HepG2 (cell line): ENCODE measurements around the gene FIBP. TPM values are rescaled to one million over a fixed set of nuclear protein-coding genes. Genes with fewer than 3 reads are reported as not detected.
A peak's percentile ranks its signal among the peaks of the same experiment; 100 is the strongest.

Experiments
- ATAC-seq: fragments of 200-7000 bp; cut with Tn5 transposase; 3 replicates; pipeline ENCODE4 v1.9.1; 2020; ENCODE audit warnings: mild to moderate bottlenecking, moderate library complexity
- BruUV-seq: library from RNA; stranded (reverse); fragments of 400-500 nt; replicated peaks from 2 replicates; lab custom pipeline; 2021; lab: Mats Ljungman, UMichigan
- CTCF ChIA-PET: fragments of 300-600 bp; formaldehyde crosslinking; extraction: SDS; loops from one replicate; lab custom pipeline; 2021; ENCODE audit warnings: low total read pairs, inconsistent platforms, low intra/inter-chr PET ratio; lab: Yijun Ruan, JAX
- POLR2A ChIA-PET: fragments of 350-600 bp; sonication (Branson Sonifier 250); formaldehyde crosslinking; loops from one replicate; lab custom pipeline; 2020; ENCODE audit warnings: antibody characterized with exemption, inconsistent platforms; lab: Yijun Ruan, JAX
- DNase-seq: peaks from one replicate; pipeline ENCODE4 v3.0.0-alpha.2; 2015; ENCODE audit warnings: low spot score
- FAIRE-seq: peaks from 3 replicates; lab custom pipeline; 2011; peaks lifted over from hg19 to GRCh38; lab: Jason Lieb, UNC
- H2AFZ ChIP-seq: one replicate; pipeline ENCODE4 v1.6.1; 2011; ENCODE audit warnings: low read length, inconsistent platforms
- H3K27ac ChIP-seq: fragments of 300-600 bp; 3 replicates; pipeline ENCODE4 v1.8.0; 2011; ENCODE audit warnings: mixed run types, mild to moderate bottlenecking, mixed read lengths, low read length, inconsistent platforms; ENCODE audit not compliant: insufficient read depth; ENCODE audit errors: extremely low read length
- H3K27me3 ChIP-seq, 2 experiments: fragments of 200-600 bp in 1 of 2; 2 replicates in 1 of 2; 3 replicates in 1 of 2; pipeline versions ENCODE4 v1.6.0 to v1.8.0; 2011; ENCODE audit warnings: low read length in 2 of 2, mild to moderate bottlenecking in 2 of 2, moderate library complexity in 2 of 2, inconsistent platforms in 1 of 2; ENCODE audit not compliant: insufficient read depth in 2 of 2, control insufficient read depth in 1 of 2
- H3K36me3 ChIP-seq, 2 experiments: fragments of 200-600 bp in 1 of 2; replicated peaks in 1 of 2; 2 replicates in 1 of 2; 3 replicates in 1 of 2; pipeline versions ENCODE4 v1.5.1 to v1.8.0; 2011; ENCODE audit warnings: low read length in 2 of 2, inconsistent platforms in 1 of 2; ENCODE audit not compliant: insufficient read depth in 2 of 2, control insufficient read depth in 1 of 2
- H3K4me1 ChIP-seq: 2 replicates; pipeline ENCODE4 v1.5.1; 2012; ENCODE audit warnings: low read length, inconsistent platforms; ENCODE audit not compliant: insufficient read depth
- H3K4me2 ChIP-seq: 2 replicates; pipeline ENCODE4 v1.6.0; 2011; ENCODE audit warnings: low read depth, low read length, inconsistent platforms
- H3K4me3 ChIP-seq, 3 experiments: fragments of 200-600 bp in 1 of 3; sonication (generic), shearing (Covaris generic) in 1 of 3; replicated peaks in 1 of 3; 2 replicates each; pipeline ENCODE4 v1.5.1; 2011 to 2016; ENCODE audit warnings: low read length in 3 of 3, inconsistent platforms in 2 of 3, low read depth in 2 of 3, mild to moderate bottlenecking in 2 of 3, control low read depth in 1 of 3, mixed read lengths in 1 of 3; ENCODE audit not compliant: insufficient read depth in 1 of 3
- H3K79me2 ChIP-seq: one replicate; pipeline ENCODE4 v1.6.1; 2011; ENCODE audit warnings: low read length, inconsistent platforms; ENCODE audit not compliant: insufficient read depth
- H3K9ac ChIP-seq: 2 replicates; pipeline ENCODE4 v1.6.0; 2011; ENCODE audit warnings: mild to moderate bottlenecking, low read depth, low read length, inconsistent platforms; ENCODE audit not compliant: insufficient read depth
- H3K9me3 ChIP-seq: 2 replicates; pipeline ENCODE4 v1.5.1; 2012; ENCODE audit warnings: mild to moderate bottlenecking, low read length
- H4K20me1 ChIP-seq: 2 replicates; pipeline ENCODE4 v1.6.0; 2011; ENCODE audit warnings: inconsistent platforms, mild to moderate bottlenecking, low read length, moderate library complexity; ENCODE audit not compliant: insufficient read depth
- CREM ChIP-seq, 2 experiments: sonication (generic) in 1 of 2; formaldehyde crosslinking in 1 of 2; IDR thresholded peaks; 2 replicates each; pipeline versions ENCODE4 v1.4.0 to v1.6.1; 2016 to 2020; ENCODE audit warnings: antibody characterized with exemption in 1 of 2, mild to moderate bottlenecking in 1 of 2, missing genetic modification reagents in 1 of 2
- ESRRA ChIP-seq: sonication (generic); formaldehyde crosslinking; IDR thresholded peaks from 2 replicates; pipeline ENCODE4 v1.5.1; 2020; ENCODE audit warnings: mild to moderate bottlenecking, low read depth, missing genetic modification reagents
- KDM2A ChIP-seq: sonication (generic); formaldehyde crosslinking; IDR thresholded peaks from 2 replicates; pipeline ENCODE4 v1.4.0; 2020; ENCODE audit warnings: low read depth, missing genetic modification reagents, borderline replicate concordance
- KLF12 ChIP-seq: sonication (generic); formaldehyde crosslinking; IDR thresholded peaks from 2 replicates; pipeline ENCODE4 v1.4.0; 2020; ENCODE audit warnings: missing genetic modification reagents, borderline replicate concordance
- MTA1 ChIP-seq: sonication (generic); formaldehyde crosslinking; IDR thresholded peaks from 2 replicates; pipeline ENCODE4 v1.4.0; 2020; ENCODE audit warnings: missing genetic modification reagents, mild to moderate bottlenecking, borderline replicate concordance
- NONO ChIP-seq, 2 experiments: fragments of 450-650 bp in 1 of 2; sonication (generic) in 1 of 2; formaldehyde crosslinking in 1 of 2; IDR thresholded peaks in 1 of 2; conservative IDR thresholded peaks in 1 of 2; 2 replicates each; pipeline versions ENCODE4 v1.6.1 to v1.8.0; 2017 to 2022; ENCODE audit warnings: mild to moderate bottlenecking in 1 of 2, missing genetic modification reagents in 1 of 2, moderate library complexity in 1 of 2
- NR2C2 ChIP-seq: sonication (generic); formaldehyde crosslinking; IDR thresholded peaks from 2 replicates; pipeline ENCODE4 v1.4.0; 2020; ENCODE audit warnings: missing genetic modification reagents, mild to moderate bottlenecking, moderate library complexity, borderline replicate concordance
- RBM22 ChIP-seq: fragments of 200-400 bp; formaldehyde crosslinking; optimal IDR thresholded peaks from 2 replicates; pipeline ENCODE3; 2017; ENCODE audit warnings: mild to moderate bottlenecking, low read length, moderate library complexity
- ZFP41 ChIP-seq: sonication (generic); formaldehyde crosslinking; IDR thresholded peaks from 2 replicates; pipeline ENCODE4 v1.4.0; 2020; ENCODE audit warnings: mild to moderate bottlenecking, missing genetic modification reagents, borderline replicate concordance
- ZNF430 ChIP-seq: sonication (generic); formaldehyde crosslinking; IDR thresholded peaks from 2 replicates; pipeline ENCODE4 v1.9.0; 2021; ENCODE audit warnings: mild to moderate bottlenecking, missing genetic modification reagents
- ZNF572 ChIP-seq: sonication (generic); formaldehyde crosslinking; IDR thresholded peaks from 2 replicates; pipeline ENCODE4 v1.5.1; 2020; ENCODE audit warnings: mild to moderate bottlenecking, missing genetic modification reagents
- ZNF609 ChIP-seq: sonication (generic); formaldehyde crosslinking; IDR thresholded peaks from 2 replicates; pipeline ENCODE4 v1.4.0; 2020; ENCODE audit warnings: mild to moderate bottlenecking, missing genetic modification reagents, borderline replicate concordance
- ZUFSP ChIP-seq: sonication (generic); formaldehyde crosslinking; IDR thresholded peaks from 2 replicates; pipeline ENCODE4 v1.9.0; 2021; ENCODE audit warnings: missing genetic modification reagents, mild to moderate bottlenecking, borderline replicate concordance
- WGBS: methylation state at CpG from one replicate; pipeline ENCODE4 v1.1.6; 2017; ENCODE audit warnings: low lambda C conversion rate; 5-methylcytosine and 5-hydroxymethylcytosine counted together
- in situ Hi-C: cut with HindIII; loops from 2 replicates; pipeline ENCODE4 v1.10.0; 2017; ENCODE audit warnings: low pct_unique_long_range_greater_than_20kb; ENCODE audit not compliant: extremely low pct_ligation_motif_present
- intact Hi-C: fragments of 100-400 bp; cut with micrococcal nuclease; formaldehyde crosslinking; loops from one replicate; pipeline ENCODE4 v1.10.0; 2022; ENCODE audit not compliant: unreplicated experiment
- polyA plus RNA-seq, 8 experiments: library from polyadenylated mRNA; depleted of rRNA in 3 of 8; stranded (reverse) in 7 of 8; unstranded in 1 of 8; fragments of >200 nt; fragmentation: Illumina TruSeq in 4 of 8; extraction: Trizol in 4 of 8; gene quantifications; 2 replicates each; pipeline versions ENCODE4 v1.2.1 to v1.2.3, GENCODE V29; 2011 to 2016; ENCODE audit warnings: low read depth in 4 of 8, missing spikeins in 1 of 8, mixed read lengths in 1 of 8; ENCODE audit not compliant: insufficient read depth in 1 of 8
- total RNA-seq, 5 experiments: library from RNA; depleted of rRNA; stranded (reverse); fragments of >200 nt; fragmentation: Illumina TruSeq; extraction: Trizol; gene quantifications; 2 replicates each; pipeline ENCODE4 v1.2.3, GENCODE V29; 2016; ENCODE audit warnings: low read depth in 1 of 5
- TF ChIP-seq, protein P1 (sequence below): sonication (generic); formaldehyde crosslinking; IDR thresholded peaks from 2 replicates; pipeline ENCODE4 v1.4.0; 2020; ENCODE audit warnings: missing genetic modification reagents, borderline replicate concordance

FIBP gene
- total and polyA plus RNA-seq, 2 of the 13 experiments (the other 11 are each of a cell fraction or from before 2014, with no cell fraction given): 42.9 to 62.1 TPM

DNA sequence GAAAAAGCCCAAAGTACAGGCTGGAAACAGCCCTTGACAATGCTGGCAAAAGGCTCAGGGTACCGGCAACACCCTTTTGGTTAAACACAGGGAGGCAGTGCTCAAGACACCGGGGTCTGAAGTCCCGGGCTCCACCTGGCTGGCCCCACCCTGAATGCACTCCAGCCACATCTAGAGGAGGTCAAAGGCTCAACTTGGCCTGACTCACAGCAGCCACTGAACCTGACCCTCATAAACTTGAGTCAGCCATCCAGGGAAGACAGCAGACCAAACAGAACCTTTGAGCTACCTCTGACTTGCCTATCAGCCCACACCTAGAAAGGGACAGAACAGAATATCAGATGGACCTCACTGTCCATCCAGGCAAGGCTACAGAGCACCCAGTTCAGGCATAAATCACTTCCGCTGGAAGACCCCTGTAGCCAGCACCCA, 34.1 kb downstream of the FIBP start:
- H3K27me3 ChIP-seq: no peaks in the 10 kb centered on the region; a peak in 1 of 5 replicates
- 100% methylated on average over 1 of the region's 4 CpGs for WGBS
- ATAC-seq (peak; percentile 7), FAIRE-seq (peak; percentile 94), DNase-seq (peak; percentile 67)
- in situ Hi-C loops: loop anchor here (10.0 kb wide), 1 partner anchor 299 kb away; the partner anchor contains the start of gene LTBP3
- ChIA-PET POLR2A (interaction anchor here (1.0 to 1.3 kb wide), 5 partner anchors 15 to 201 kb away, joined by 3 to 6 read pairs (median 3); partner anchors contain the start of gene FIBP), CTCF (no interaction called here)
- peak overlapping the region; percentile 10; the same call in 1 of the 2 replicates for H3K4me2 ChIP-seq
- peaks cover 63% of the 10 kb centered on the region for H3K4me1 ChIP-seq
- intact Hi-C loops: no loop called here
- H3K9ac ChIP-seq: no peak overlapping the region
- peaks cover 14 to 34% of the 10 kb centered on the region in 2 experiments for H3K36me3 ChIP-seq
- peaks cover 50% of the 10 kb centered on the region for H4K20me1 ChIP-seq
- H3K9me3 ChIP-seq: 0 out of 2 replicates have a peak, but pooled peaks cover 4% of the 10 kb centered on the region
- no peak overlapping the region for H3K4me3 ChIP-seq
- BruUV-seq: no TSS peak
- peak overlapping the region; percentile 20 for H3K27ac ChIP-seq
- no peak overlapping the region for H2AFZ ChIP-seq
- peaks cover 22% of the 10 kb centered on the region for H3K79me2 ChIP-seq
- TF ChIP-seq MTA1 (0 out of 2 replicates have a peak, but pooled peaks have one; percentile 47), ZNF572 (CRISPR knock-in tag) (no peak), NR2C2 (CRISPR knock-in tag) (peak; percentile 50; the same call in 1 of the 2 replicates), KLF12 (CRISPR knock-in tag) (0 out of 2 replicates have a peak, but pooled peaks have one; percentile 46), NONO (IDR thresholded peaks at IDR 0.05) (no peak), NONO (CRISPR knock-in tag; conservative IDR thresholded peaks at IDR 0.05) (0 out of 2 replicates have a peak, but pooled peaks have one; percentile 47), ZFP41 (CRISPR knock-in tag) (no peak), RBM22 (peak; percentile 65), CREM (IDR thresholded peaks at IDR 0.05) (peak; percentile 38; the same call in 1 of the 2 replicates), CREM (CRISPR knock-in tag; IDR thresholded peaks at IDR 0.05) (no peak), ZNF609 (peak; percentile 56; the same call in 1 of the 2 replicates), ZUFSP (CRISPR knock-in tag) (no peak), KDM2A (no peak), ESRRA (CRISPR knock-in tag) (0 out of 2 replicates have a peak, but pooled peaks have one; percentile 38), ZNF430 (CRISPR knock-in tag) (peak; percentile 22; the same call in 1 of the 2 replicates)
- TF ChIP-seq, protein P1, sequence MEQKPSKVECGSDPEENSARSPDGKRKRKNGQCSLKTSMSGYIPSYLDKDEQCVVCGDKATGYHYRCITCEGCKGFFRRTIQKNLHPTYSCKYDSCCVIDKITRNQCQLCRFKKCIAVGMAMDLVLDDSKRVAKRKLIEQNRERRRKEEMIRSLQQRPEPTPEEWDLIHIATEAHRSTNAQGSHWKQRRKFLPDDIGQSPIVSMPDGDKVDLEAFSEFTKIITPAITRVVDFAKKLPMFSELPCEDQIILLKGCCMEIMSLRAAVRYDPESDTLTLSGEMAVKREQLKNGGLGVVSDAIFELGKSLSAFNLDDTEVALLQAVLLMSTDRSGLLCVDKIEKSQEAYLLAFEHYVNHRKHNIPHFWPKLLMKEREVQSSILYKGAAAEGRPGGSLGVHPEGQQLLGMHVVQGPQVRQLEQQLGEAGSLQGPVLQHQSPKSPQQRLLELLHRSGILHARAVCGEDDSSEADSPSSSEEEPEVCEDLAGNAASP (CRISPR knock-in tag): peak; percentile 60; the same call in 1 of the 2 replicates
